Spinal cord (tissue), 10 donors: ENCODE results near the gene RAD51B. TPM values are rescaled to one million over a fixed set of nuclear protein-coding genes. Genes with fewer than 3 reads are reported as not detected.
A peak's percentile ranks its signal among the peaks of the same experiment; 100 is the strongest.

ENCODE experiments used
- DNase-seq, 6 donors: peaks; one replicate each; pipeline versions ENCODE4 v3.0.0 to v3.0.0-alpha.2; 2013 to 2015; ENCODE audit warnings: low spot score in 6 of 6, low read depth in 4 of 6
- H3K27ac ChIP-seq: one replicate; pipeline ENCODE4 v1.5.1; 2013; ENCODE audit warnings: low read depth, low read length, control low read depth
- H3K27me3 ChIP-seq: one replicate; pipeline ENCODE4 v1.6.1; 2013; ENCODE audit warnings: low read length; ENCODE audit not compliant: control insufficient read depth, insufficient read depth
- H3K36me3 ChIP-seq: one replicate; pipeline ENCODE4 v1.6.1; 2013; ENCODE audit warnings: low read length; ENCODE audit not compliant: control insufficient read depth, insufficient read depth
- H3K4me1 ChIP-seq: one replicate; pipeline ENCODE4 v1.6.1; 2013; ENCODE audit warnings: low read length; ENCODE audit not compliant: control insufficient read depth, insufficient read depth
- H3K4me3 ChIP-seq: one replicate; pipeline ENCODE4 v1.5.1; 2013; ENCODE audit warnings: low read depth, low read length, control low read depth
- H3K9me3 ChIP-seq: one replicate; pipeline ENCODE4 v1.6.1; 2013; ENCODE audit warnings: low read length; ENCODE audit not compliant: control insufficient read depth, insufficient read depth
- WGBS: methylation state at CpG from one replicate; pipeline ENCODE4 v1.1.5; 2013; ENCODE audit warnings: missing lambda C conversion rate; ENCODE audit not compliant: insufficient coverage; 5-methylcytosine and 5-hydroxymethylcytosine counted together
- polyA plus RNA-seq, 2 donors: library from polyadenylated mRNA; unstranded; fragments of 120-200 nt; gene quantifications; one replicate each; pipeline ENCODE4 v1.2.1, GENCODE V29; 2013; ENCODE audit not compliant: insufficient read length in 2 of 2
- total RNA-seq, 2 donors: library from RNA; depleted of rRNA in 1 of 2; stranded (reverse); fragments of 120-200 nt in 1 of 2; fragments of >200 nt in 1 of 2; gene quantifications; one replicate each; pipeline versions ENCODE4 v1.2.3 to v1.2.4, GENCODE V29; 2013 to 2014
- donor health status: healthy.

The RAD51B gene
- total and polyA plus RNA-seq, 4 donors: 5.7 to 28.9 (median 14.4) TPM

GRCh38 chr14:68596701-68597100, 777.1 kb downstream of the RAD51B start:
- Histone ChIP-seq H3K27me3 (no peaks in the 10 kb centered on the region), H3K36me3 (no peaks in the 10 kb centered on the region), H3K4me3 (no peak overlapping the region), H3K4me1 (peaks cover 37% of the 10 kb centered on the region), H3K9me3 (no peaks in the 10 kb centered on the region), H3K27ac (no peak overlapping the region)
- no peak for DNase-seq
- 74% methylated on average over 9 of the region's 10 CpGs for WGBS

GRCh38 chr14:68598089-68598488, 778.5 kb downstream of the RAD51B start:
- Histone ChIP-seq H3K4me1 (peaks cover 33% of the 10 kb centered on the region), H3K36me3 (no peaks in the 10 kb centered on the region), H3K4me3 (no peak overlapping the region), H3K9me3 (no peaks in the 10 kb centered on the region), H3K27ac (peak overlapping the region; percentile 89), H3K27me3 (no peaks in the 10 kb centered on the region)
- no CpG with 5 or more reads among the region's 2 CpGs for WGBS
- no peak for DNase-seq

GRCh38 chr14:68598621-68599447, 779.3 kb downstream of the RAD51B start:
- WGBS: 32% methylated on average over 6 of the region's 22 CpGs

GRCh38 chr14:68599896-68600610, 780.5 kb downstream of the RAD51B start:
- Histone ChIP-seq H3K27ac (peak overlapping the region; percentile 89), H3K36me3 (no peaks in the 10 kb centered on the region), H3K4me3 (no peak overlapping the region), H3K9me3 (no peaks in the 10 kb centered on the region), H3K4me1 (peaks cover 20% of the 10 kb centered on the region), H3K27me3 (no peaks in the 10 kb centered on the region)
- peak in 2 of 6 donors; percentile 33 to 61 for DNase-seq
- 64% methylated on average over 6 of the region's 9 CpGs for WGBS

More at GRCh38 chr14:68598621-68599447, 779.3 kb downstream of the RAD51B start:
- H3K9me3 ChIP-seq: no peaks in the 10 kb centered on the region
- H3K4me3 ChIP-seq: no peak overlapping the region
- H3K27ac ChIP-seq: peak overlapping the region; percentile 89
- H3K36me3 ChIP-seq: no peaks in the 10 kb centered on the region
- peaks cover 26% of the 10 kb centered on the region for H3K4me1 ChIP-seq
- DNase-seq: peak in 2 of 6 donors; percentile 50 to 91
- H3K27me3 ChIP-seq: no peaks in the 10 kb centered on the region

GRCh38 chr14:68602507-68602906, 782.9 kb downstream of the RAD51B start:
- Histone ChIP-seq H3K4me3 (no peak overlapping the region), H3K9me3 (no peaks in the 10 kb centered on the region)

GRCh38 chr14:68603533-68604360, 784.2 kb downstream of the RAD51B start:
- Histone ChIP-seq H3K27ac (peak overlapping the region; percentile 33), H3K9me3 (no peaks in the 10 kb centered on the region), H3K4me1 (peaks cover 42% of the 10 kb centered on the region), H3K4me3 (no peak overlapping the region), H3K27me3 (no peaks in the 10 kb centered on the region), H3K36me3 (no peaks in the 10 kb centered on the region)
- 78% methylated on average over 22 of the region's 25 CpGs for whole genome bisulfite sequencing
- peak in 1 of 6 donors; percentile 34 for DNase-seq

More at GRCh38 chr14:68602507-68602906, 782.9 kb downstream of the RAD51B start:
- Histone ChIP-seq H3K27me3 (no peaks in the 10 kb centered on the region), H3K27ac (no peak overlapping the region), H3K36me3 (no peaks in the 10 kb centered on the region), H3K4me1 (peaks cover 34% of the 10 kb centered on the region)
- DNase-seq: no peak
- WGBS: 79% methylated on average over 2 of the region's 5 CpGs

GRCh38 chr14:68604361-68604730, 784.8 kb downstream of the RAD51B start:
- DNase-seq: no peak
- H3K4me1 ChIP-seq: peaks cover 42% of the 10 kb centered on the region
- peak overlapping the region; percentile 33 for H3K27ac ChIP-seq
- no peak overlapping the region for H3K4me3 ChIP-seq
- H3K27me3 ChIP-seq: no peaks in the 10 kb centered on the region
- 93% methylated on average over 9 of the region's 9 CpGs for WGBS
- no peaks in the 10 kb centered on the region for H3K9me3 ChIP-seq
- no peaks in the 10 kb centered on the region for H3K36me3 ChIP-seq

GRCh38 chr14:68604822-68605221, 785.2 kb downstream of the RAD51B start:
- Histone ChIP-seq H3K9me3 (no peaks in the 10 kb centered on the region), H3K27me3 (no peaks in the 10 kb centered on the region), H3K4me1 (peaks cover 40% of the 10 kb centered on the region), H3K4me3 (no peak overlapping the region), H3K36me3 (no peaks in the 10 kb centered on the region), H3K27ac (no peak overlapping the region)
- DNase-seq: no peak
- WGBS: 70% methylated on average over 5 of the region's 10 CpGs

- 38% methylated on average over 1 of the region's 3 CpGs for WGBS
- H3K4me1 ChIP-seq: peaks cover 32% of the 10 kb centered on the region
These were observed 786.6 kb downstream of the RAD51B start for GRCh38 chr14:68606176-68606575.

More at GRCh38 chr14:68606176-68606575, 786.6 kb downstream of the RAD51B start:
- Histone ChIP-seq H3K36me3 (no peaks in the 10 kb centered on the region), H3K27me3 (no peaks in the 10 kb centered on the region), H3K4me3 (no peak overlapping the region), H3K27ac (no peak overlapping the region), H3K9me3 (no peaks in the 10 kb centered on the region)
- DNase-seq: peak in 1 of 6 donors; percentile 87
